ENCODE data around the gene PPP2R5C.

PPP2R5C gene

DNA sequence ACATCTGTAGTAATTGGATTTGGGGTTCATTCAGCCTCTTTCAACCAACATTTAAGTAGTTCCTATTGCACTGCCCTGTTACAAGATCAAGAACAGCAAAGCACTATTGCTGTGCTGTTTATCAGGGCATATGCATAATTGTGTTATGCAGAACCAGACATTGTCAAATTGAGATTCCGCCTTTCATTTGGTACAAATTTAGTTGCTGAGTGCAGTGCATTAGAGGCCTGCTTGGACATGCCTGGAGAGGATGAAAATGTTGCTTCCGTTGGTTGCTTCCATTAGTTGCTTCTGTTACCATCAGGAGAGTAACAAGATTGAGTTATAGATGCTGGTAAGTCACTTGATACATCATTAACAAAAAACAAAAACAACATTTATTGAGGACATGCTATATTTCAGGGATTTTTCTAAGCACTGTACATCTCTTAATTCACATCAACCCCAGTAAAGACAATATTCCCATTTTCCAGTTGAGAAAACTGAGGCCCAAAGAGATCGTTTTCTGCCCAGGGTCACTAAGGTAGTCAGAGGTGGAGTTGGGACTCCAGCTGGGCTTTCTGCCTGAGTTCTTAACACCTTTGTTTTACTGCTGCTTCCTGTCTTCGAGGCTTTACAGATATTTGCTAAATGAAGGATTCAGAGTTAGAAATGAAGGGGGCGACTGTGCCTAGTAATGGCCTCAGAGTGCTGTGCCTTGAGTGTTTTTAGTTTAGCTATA is 79.3 kb downstream of the PPP2R5C start:
- no peak for DNase-seq (ENCODE audit: low read depth)

DNA sequence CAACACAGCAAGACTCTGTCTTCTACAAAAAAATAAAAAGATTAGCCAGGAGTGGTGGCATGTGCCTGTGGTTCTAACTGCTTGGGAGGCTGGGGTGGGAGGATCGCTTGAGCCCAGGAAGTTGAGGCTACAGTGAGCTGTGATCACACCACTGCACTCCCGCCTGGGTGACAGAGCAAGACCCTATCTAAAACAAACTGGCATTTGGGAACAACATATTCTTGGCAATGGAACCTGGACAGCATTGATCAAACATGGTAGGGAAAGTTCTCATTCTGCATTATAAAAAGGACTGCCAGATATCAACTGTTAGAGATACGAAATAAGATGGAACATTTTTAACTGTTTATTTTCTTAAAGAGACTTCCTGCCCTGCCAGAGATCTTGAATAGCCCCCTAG is 81.5 kb downstream of the PPP2R5C start:
- DNase-seq (ENCODE audit: low read depth), result no peak

DNA sequence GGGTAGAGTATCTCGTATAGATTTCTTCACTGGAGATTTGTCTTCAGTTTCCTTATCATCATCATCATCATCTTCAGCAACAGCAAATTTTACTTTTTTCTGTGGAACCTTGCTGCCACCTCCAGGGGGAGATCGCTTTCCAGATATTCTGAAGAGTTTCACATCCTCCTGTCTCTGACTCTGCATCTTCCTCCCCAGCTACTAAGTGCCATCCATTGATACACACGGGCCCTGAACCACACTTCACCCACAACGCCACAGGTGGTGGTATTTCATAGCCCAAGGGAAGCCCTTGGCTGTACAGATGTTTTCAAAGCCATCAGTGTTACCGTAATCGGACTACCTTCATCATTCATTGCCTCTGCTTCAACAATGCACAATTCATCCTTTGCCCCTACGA is 82.2 kb downstream of the PPP2R5C start:
- DNase-seq (ENCODE audit: low read depth), result no peak

DNA sequence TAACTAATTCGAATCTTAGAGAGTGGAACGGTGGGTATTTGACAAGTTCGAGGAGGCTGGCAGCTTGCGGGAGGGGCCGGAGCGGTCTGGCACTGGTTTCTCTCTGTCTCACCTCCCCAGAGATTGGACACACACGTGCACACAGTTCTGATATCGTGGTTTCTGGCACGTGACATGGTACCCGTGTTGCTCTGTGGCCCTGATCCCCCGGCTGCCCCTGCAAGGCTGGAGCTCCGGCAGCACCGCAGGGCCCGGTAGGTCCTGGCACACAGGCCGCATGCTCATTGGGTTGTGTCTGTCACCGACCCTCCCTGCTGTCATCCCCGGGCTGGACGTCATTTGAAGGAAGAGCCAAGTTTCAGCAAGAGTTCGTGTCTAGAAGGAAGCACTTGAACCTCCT is 82.7 kb downstream of the PPP2R5C start:
- DNase-seq (ENCODE audit: low read depth), result no peak

DNA sequence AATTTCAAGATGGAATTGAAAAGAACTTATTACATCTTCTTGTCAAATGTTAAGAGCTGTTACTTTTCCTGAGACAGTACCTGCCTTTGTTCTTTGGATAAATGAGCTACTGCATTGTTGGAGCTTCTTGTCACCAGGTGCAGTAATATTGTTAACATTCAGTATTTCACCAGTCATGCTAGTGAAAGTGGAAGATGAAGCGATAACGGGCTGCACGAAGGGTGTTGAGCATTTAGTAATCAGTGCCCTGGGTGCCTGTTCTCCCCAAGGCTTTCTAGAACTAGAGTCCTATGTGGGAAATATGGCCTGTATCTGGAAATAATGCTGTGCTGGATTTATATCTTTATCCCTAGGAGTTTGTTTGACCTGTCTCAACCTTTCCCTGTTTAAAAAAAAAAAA is 83.2 kb downstream of the PPP2R5C start:
- no peak for DNase-seq (ENCODE audit: low read depth)

DNA sequence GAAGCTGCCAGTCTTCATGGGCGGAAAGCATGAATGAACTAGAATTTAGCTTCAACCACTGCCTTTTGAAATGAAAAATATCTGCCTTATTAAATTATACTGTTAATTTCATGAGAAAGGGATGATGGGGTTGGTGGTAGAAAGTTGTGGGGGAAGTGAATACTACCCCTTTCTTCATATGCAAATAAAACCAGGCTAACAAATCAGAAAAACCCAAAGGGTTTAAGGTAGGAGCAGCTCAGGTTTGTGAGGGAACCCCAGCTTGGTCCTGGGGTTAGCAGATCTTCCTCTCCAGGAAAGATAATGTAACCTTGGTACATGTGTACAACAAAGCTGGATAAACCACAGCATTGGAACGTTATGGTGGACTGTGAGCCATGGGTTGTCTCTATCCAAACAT is 84.0 kb downstream of the PPP2R5C start:
- no peak for DNase-seq (ENCODE audit: low read depth)

DNA sequence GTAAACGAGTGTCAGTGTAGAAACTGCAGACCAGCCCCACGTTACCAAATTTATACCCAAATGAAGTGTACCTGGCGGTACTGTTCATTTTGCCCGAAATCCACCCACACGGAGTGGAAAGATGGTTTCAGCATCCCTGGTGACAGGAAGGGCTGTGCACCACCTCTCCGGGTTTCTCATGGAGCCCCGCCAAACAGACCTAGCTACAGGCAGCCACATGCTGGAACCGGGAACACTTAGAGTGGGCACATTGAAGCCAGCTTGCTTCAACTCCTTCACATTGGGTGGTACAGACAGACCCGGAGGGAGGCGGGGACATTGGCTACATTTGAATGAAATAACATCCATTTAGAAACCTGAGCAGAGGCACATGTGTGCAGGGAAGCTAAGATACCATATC is 84.4 kb downstream of the PPP2R5C start:
- no peak for DNase-seq (ENCODE audit: low read depth)

DNA sequence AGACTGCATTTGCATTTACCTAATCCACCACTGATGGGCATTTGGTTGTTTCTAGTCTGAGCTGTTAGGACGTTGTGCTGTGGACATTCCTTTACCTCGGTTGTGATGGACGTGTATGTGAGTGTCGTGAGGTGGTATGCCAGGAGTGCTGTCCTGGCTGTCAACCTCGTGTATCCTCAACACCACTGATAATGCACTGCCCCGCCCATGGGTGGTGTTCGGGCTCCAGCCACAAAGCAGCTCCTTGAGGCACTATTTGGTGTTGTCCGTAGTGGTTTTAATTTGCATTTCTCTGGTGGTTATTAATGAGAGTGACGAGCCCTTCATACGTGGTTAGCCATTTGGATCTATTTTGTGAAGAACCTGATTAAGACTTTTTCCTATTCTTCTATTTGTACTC is 87.6 kb downstream of the PPP2R5C start:
- DNase-seq (ENCODE audit: low read depth), result no peak

DNA sequence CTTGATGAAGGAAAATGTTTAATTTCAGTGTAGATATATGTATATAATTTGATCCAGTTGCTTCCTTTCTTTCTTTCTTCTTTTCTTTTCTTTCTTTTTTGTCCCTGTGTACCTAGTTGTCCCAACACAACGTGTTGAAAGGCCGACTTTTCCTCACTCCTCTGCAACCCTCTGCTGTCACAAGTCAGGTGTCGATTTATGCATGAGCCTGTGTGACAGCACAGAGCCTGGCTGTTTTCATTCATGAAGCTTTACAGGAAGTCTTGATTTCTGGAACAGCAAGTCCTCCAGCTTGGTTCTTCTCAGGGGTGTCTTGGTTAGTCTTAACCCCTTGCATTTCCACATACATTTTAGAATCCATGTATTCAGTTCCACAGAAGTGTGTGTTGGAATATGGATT is 88.1 kb downstream of the PPP2R5C start:
- no peak for DNase-seq (ENCODE audit: low read depth)

DNA sequence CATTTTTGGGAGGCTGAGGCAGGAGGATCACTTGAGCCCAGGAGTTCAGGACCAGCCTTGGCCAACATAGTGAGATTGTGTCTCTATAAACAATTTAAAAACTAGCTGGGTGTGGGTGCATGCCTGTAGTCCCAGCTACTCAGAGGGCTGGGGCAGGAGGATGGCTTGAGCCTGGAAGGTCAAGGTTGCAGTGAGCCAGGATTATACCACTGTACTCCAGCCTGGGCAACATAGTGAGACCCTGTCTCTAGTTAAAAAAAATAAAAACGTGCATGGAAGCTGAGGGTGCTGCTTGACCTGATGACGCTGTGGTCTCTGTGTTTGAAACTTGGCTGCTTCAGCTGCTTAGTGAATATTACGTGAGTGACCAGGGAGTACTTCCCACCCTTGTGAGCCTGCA is 89.7 kb downstream of the PPP2R5C start:
- no peak for DNase-seq (ENCODE audit: low read depth)

DNA sequence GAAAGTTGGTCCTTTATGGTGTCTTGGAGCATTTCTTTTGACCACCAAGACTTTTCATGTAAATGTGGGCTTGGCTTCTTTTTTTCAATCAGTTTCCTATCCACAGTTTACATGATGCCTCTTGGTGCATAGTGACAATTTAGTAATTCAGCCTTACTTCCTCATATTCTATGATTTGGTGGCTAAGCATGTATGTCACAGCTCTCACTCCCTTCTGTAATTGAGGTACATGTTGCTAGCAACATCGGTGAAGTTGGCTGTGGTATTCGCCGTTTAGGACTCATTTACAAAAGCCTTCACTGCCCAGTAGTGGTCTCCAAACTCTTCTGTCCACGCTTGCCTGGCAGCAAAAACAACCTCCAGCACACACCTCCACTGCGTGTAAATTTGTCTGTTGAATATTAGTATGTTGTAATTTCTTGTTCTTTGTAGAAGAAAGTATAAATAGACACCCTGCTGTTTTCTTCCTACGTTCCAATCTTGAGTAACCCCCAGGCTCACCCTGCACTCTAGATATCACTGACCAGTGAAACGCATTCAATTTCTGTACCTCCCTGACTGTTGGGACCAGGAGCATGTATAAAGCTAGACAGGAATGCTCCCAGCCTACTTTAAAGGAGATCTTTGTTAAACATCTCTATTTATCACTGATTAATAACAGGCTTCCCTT is 90.4 kb downstream of the PPP2R5C start:
- no peak for DNase-seq (ENCODE audit: low read depth)

DNA sequence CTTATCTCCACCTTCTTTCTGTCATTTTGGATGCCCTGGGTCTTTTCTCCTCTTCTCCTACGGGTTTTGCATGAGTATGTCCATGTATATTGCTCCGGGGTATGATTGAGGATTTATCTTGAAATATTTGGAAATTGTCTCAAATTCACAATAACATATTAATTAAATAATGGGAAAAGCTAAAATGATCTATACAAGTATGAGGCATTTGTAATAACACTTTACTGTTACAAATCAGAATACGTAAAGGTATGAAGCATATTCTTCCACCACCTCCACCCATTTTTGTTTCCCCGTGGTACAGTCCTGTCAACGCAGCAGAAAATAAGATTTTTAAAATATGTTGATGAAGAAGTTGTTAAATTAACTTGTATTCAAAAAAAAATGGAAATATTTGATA is 91.3 kb downstream of the PPP2R5C start:
- no peak for DNase-seq (ENCODE audit: low read depth)

DNA sequence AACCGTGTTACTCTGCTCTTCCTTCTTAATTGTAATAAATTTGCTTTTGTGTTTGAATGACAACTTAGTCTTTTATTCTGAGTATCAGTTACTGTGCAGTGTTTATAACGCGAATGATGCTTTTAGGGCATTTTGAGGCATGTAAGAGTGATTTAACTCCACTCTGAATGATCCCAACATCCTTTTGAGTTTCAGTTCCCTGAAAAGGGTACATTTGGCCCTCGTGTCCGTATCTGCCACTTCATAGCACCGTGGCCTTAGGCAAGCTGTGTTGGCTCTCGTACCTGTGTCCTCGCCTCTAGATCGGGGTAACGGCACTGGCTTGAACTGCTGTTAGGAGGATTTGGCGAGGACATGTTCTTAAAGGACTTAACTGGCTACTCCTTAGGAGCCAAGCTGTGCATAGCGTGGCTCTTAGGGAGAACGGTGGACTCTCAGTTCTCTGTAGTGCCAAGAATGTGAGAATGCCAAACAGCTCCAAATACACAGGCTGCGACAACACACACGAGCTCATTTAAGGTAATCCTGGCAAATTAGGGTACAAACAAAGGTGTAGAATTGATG is 92.0 kb downstream of the PPP2R5C start:
- no peak for DNase-seq (ENCODE audit: low read depth)

DNA sequence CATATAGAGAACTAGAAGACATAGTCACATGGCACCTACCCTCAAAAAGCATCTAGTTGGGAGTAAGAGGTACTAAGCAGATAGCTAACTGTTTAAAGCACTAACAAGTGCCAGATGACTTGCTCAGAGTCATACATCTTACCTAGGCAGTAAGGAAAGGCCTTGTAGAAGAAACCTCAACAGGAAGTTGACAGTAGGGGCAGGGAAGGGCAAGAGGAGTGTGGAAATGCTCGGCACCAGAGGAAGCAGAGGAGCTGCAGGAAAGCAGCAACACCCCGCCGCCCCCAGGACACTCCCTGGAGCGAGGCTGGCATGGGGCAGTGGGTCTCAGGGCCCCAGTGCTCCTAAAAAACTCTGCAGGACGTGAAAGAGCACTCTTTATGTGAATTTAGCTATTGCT is 92.9 kb downstream of the PPP2R5C start:
- DNase-seq (ENCODE audit: low read depth), result peak; percentile 15

DNA sequence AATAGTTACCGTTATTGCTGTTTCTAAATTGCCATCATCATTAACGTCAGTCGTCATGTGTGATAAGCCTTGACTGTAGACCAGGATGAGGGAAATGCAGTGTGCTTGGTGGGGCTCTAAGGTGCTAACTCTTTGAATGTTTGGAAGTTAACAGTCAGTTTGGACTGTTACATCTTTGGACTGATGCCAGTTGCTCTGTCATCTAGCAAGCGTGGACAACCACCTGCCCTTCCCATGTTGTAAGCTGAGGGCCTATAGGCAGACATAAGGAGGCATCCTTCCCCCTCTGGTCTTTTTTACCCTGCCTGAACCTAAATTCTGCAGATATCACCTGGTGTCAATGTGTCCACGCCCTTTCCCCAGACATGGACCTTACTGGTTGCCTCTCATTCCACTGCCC is 94.4 kb downstream of the PPP2R5C start:
- no peak for DNase-seq (ENCODE audit: low read depth)

DNA sequence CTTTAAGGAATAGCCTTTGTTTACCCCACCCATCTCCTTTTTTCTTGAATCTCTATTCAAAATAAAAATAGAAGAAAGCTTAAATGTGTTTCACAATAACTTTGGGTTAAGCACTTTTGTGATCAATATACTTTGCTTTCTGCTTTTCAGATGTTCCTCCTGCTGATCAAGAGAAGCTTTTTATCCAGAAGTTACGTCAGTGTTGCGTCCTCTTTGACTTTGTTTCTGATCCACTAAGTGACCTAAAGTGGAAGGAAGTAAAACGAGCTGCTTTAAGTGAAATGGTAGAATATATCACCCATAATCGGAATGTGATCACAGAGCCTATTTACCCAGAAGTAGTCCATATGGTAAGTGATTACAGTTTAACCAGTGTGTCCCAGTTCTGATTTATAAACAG is 95.0 kb downstream of the PPP2R5C start:
- DNase-seq (ENCODE audit: low read depth), result no peak

DNA sequence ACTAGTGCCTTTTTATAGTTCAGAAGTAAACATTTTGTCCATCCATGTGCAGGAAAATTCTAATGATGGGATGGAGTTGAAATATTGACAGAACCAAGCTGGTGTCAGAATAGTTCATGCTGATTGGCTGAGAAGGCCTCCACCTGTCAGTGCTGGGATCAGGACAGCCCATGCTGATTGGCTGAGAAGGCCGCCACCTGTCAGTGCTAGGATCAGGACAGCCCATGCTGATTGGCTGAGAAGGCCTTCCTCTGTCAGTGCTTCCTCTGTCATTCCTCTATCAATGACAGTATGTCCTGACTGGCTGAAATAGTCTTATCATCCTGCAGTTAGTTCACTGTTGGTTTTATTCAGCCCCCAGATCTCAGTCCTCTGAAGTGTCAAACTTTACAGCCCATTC is 95.7 kb downstream of the PPP2R5C start:
- no peak for DNase-seq (ENCODE audit: low read depth)

DNA sequence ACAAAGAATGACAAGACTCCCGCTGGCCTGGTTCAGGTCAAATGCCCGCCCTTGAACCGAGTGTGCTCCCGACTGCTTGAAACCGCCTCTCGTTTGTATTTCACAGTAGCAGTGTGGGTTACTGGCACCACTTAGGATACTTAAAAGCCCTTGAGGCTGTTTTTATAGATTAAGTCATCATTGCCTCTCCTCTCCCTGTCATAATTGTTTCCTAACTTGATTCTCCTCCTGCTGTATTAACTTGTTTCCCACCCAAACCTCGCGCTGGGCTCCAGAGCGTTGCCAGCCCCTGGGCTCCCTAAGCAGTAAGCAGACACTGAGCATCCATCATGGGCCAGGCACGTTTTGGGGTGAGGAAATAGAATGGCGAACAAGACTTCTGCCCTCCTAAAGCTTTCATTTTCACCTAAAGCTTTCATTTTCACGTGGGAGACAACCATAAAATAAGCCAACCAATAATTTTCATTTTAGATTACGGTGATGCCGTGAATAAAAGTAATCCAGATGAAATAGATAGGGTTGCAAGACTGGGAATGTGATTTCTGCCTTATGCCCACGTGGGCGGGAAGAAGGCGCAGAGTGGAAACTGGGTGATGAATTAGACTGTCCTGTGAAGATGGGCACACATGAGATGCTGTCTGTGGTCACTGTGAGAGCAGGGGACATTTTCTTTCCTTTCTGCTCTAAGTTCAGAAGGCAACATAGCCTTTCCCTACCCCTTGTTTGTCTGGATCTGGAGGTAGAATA is 97.5 kb downstream of the PPP2R5C start:
- DNase-seq (ENCODE audit: low read depth), result no peak

DNA sequence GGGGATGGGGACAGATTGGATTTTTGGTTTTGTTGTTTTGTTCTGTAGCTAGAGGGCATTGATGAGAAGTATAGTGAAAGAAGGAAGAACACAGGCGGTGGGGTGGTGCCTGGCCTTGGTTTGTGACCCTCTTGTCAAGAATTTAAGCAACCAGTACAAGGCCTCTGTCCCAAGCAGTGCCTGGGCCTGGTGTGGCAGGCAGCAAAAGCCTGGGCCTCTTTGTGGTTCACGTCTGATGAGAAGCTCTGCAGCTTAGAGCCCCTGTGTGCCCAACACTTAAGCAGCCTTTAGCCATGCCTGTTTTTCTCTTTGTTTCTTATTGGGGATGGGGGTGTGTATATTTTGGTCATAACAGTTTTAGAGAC is 98.0 kb downstream of the PPP2R5C start:
- DNase-seq (ENCODE audit: low read depth), result no peak

DNA sequence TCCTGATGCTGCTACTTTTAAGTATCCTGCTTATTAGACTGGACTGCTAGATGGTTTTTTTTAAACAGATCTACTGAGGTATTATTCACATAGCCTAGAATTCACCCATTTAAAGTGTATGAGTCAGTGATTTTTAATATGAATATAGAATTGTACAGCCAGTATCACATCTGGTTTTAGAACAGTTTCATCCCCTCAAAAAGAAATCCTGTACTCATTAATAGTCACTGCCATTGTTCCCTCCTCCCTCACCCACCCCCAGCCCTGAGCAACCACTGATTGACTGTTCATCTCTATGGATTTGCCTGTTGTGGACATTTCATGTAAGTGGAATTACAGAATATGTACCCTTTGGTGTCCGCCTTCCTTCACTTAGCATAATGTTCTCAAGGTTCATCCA is 98.4 kb downstream of the PPP2R5C start:
- DNase-seq (ENCODE audit: low read depth), result no peak

DNA sequence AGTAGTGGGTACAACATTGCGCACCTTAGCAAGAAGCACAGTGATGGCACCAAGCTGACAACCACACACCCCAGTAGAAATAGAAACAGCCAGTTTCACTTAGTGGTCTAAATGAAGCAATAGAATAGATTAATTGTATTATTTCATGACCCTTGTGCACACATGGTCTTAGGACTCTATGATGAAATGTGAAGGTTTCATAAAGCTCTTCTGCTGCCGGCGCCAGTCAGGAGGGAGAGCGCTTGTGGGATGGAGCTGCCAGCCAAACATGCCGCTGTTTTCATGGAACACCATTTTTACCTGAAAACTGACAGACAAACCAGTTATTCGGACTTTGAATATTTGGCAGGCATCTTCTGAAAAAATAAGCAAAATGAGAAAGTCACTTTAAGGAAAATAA is 100.0 kb downstream of the PPP2R5C start:
- no peak for DNase-seq (ENCODE audit: low read depth)

DNA sequence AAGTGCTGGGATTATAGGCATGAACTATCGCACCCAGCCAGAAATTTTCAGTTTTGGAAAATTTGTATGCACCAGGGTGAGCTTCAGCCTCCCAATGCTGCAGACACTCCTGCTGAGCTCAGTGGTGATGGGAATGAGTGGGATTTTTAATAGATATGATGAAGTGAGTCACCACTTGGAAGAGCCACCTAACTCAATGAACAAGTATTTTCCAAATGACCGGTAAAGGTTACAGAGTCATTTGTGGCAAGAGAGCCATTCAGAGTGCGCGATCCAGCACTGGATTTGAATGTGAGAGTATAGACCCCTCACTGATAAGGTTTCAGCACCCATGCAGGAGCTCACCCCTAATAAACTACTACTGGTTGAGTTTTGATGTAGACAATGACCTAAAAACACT is 100.7 kb downstream of the PPP2R5C start:
- peak; percentile 35 for DNase-seq (ENCODE audit: low read depth)

DNA sequence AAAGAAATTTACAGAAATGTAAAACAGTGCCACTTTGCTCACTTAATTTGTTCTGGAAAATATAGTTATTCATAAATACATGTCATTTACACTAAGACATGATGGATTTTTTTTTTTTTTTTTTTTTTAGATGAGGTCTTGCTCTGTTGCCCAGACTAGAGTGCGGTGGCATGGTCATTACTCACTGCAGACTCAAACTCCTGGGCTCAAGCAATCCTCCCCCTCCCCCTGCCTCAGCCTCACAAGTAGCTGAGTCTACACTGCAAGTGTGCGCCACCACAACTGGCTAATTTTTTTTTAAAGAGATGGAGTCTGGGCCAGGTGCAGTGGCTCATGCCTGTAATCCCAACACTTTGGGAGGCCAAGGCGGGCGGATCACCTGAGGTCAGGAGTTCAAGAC is 101.2 kb downstream of the PPP2R5C start:
- DNase-seq (ENCODE audit: low read depth), result peak; percentile 7
